GM19099 (cell line): ENCODE measurements around the gene UTP18.

Experiments used
- POLR2A ChIP-seq: IDR thresholded peaks from 3 replicates; pipeline ENCODE4 v1.6.1; 2011; ENCODE audit warnings: low read depth; ENCODE audit not compliant: insufficient read length; ENCODE audit errors: extremely low read depth

Gene UTP18

GRCh38 chr17:51289696-51290111 is 29.4 kb downstream of the UTP18 start:
- no peak for TF ChIP-seq POLR2A

DNA sequence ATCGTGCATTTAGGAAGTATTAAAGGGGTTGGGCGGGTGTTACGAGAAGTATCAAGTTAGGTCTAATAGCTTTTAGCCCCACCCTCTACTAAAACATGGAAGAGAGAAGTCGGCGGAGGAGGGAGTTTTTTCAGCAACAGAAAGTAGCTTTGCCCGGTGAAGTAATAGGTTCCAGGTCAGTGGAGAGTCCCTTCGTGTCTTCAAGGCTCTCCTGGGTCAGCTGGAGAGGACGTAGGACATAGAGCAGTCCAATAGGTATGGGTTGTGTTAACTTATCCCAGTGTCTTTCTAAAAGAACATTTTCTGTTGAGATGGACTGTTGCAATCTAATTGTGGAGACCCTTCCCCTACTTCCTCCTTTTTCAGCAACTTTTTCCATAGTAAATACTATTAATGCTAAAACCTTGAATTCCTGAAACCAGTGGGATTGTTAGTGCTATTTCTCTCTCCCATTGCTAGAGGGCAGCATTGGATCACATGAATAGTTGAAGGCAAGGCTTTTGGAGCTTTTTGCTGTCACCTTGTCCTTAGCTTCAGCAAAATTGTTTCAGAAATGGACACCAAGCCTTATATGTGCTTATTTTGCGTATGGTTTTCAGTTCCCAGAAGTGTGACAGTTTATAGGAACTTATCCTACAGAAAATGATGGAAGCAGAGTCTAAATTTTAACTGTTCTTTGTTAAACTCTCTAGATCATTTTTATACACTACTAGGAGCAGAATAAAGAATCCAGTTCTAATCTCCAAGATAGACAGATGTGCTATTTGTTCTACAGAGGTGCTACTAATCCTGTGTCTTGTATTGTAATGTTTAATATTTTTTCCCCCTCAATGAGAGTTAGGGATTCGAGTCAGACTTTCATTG is 38.4 kb downstream of the UTP18 start:
- no peak for TF ChIP-seq POLR2A

- TF ChIP-seq POLR2A, result no peak
These were observed 39.5 kb downstream of the UTP18 start for GRCh38 chr17:51299859-51300258.

DNA sequence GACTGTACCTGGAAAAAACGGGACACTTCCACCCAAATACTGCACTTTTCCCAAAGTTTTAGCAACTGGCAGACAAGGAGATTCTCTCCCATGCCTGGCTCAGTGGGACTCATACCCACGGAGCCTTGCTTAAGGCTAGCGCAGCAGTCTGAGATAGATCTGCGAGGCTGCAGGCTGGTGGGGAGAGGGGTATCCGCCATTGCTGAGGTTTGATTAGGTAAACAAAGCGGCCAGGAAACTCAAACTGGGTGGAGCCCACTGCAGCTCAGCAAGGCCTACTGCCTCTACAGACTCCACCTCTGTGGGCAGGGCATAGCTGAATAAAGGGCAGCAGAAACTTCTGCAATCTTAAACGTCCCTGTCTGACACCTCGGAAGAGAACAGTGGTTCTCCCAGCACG is 44.8 kb downstream of the UTP18 start:
- TF ChIP-seq POLR2A, result no peak

- no peak for TF ChIP-seq POLR2A
These were observed 58.8 kb downstream of the UTP18 start for GRCh38 chr17:51319186-51319585.

DNA sequence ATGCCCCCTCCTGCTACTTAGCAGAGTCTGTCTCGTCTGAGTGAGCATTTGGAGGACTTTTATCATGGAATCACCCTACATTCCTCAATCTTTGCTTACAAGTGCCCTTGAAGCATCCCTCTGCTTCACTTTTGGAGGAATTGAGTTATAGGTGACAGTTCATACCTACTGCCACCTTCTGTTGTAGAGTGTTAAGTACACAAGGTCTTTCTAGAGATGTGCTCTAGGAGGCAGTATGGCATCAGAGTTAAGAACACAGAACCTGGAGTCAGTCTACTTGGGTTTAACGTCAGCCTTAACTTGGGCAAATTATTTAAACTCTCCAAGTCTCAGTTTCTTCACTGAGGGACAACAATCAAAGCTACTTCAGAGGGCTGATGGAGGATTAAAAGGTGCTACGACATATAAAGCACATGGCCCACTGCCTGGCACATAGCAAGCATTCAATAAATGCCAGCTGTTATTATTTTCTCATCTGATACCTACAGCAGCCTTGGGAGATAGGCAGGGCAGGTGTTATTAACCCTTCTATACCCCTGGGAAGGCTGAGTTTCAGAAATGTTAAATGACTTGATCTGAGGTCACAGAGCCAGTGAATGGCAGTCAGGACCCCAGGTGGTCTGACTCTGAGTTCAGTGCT is 62.2 kb downstream of the UTP18 start:
- TF ChIP-seq POLR2A, result no peak

GRCh38 chr17:51325471-51325870 is 65.1 kb downstream of the UTP18 start:
- TF ChIP-seq POLR2A, result no peak

DNA sequence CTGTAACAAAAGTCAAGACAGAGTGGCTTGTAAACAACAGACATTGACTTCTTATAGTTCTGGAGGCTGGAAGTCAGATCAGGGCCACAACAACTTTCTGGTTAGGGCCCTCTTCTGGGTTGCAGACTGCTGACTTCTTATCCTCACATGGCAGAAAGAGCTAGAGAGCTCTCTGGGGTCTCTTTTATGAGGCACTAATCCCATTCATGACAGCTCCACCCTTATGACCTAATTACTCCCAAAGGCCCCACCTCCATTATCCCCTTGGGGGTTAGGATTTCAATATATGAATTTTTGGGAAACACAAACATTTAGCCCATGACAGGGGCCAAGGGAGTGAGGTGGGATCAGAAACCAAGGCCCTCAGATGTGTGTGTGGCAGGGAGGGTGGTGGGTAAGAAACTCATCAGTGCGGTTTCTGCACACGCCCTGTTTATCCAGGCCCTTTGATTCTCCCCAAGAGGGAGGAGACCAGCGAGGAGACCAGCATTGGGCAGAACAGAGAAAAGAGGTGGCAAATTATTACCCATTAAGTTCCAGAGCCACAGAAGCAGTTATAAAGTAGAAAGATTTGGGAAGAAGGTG is 74.8 kb downstream of the UTP18 start:
- no peak for TF ChIP-seq POLR2A

DNA sequence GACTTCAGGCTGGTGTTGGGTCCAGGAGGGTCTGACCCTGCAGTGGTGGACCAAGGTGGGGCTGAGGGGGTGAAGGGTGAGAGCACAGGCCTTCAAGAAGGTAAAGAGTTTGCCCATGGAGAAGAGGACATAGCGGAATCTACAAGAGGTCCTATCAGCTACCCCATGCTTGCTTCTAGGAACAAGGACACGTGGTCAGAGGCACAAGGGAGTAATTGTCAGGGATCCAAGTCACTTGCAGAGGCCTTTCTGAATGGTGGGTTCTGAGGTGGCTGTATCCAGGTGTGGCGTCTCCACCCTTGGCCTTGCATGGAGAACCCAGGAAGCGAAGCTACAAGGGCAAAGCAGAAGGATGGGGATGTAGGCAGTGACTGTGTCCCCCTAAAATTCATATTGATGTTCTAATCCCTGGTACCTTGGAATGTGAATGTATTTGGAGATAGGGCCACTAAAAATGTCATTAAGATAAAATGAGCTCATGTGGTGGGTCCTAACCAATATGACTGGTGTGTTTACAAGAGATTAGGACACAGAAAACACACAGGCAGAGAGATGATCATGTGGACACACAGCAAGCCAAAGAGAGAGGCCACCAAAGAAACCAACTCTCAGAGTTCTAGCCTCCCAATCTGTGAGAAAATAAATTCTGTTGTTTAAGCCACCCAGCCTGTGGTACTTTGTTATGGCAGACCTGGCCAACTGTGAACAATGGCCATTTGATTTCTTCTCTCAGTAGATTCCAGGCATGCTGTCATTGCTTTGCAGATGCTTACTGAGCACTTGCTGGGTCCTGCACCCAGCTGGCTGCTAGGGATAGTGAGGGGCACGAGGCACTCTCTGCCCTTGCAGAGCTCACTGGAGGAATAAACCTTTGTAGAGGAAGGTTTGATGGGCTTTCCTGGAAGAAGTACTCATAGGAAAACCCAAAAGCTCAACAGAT is 75.8 kb downstream of the UTP18 start:
- TF ChIP-seq POLR2A, result no peak

DNA sequence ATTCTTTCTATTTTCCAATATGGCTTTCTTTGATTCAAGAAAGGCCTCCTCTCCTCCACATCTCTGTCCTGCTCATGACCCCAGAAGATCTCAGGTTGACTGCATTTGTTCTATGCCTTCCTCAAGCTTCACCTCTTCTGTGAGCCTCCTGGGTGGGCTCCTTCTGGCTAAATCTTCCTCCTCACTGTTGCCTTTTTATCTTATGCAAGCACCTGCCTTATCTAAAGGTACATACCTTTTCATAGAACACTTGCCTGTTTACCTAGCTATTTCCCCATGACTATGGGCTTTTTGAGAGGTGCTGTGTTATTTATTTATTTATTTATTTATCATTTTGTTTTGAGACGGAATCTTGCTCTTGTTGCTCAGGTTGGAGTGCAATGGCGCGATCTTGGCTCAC is 81.1 kb downstream of the UTP18 start:
- TF ChIP-seq POLR2A, result no peak

DNA sequence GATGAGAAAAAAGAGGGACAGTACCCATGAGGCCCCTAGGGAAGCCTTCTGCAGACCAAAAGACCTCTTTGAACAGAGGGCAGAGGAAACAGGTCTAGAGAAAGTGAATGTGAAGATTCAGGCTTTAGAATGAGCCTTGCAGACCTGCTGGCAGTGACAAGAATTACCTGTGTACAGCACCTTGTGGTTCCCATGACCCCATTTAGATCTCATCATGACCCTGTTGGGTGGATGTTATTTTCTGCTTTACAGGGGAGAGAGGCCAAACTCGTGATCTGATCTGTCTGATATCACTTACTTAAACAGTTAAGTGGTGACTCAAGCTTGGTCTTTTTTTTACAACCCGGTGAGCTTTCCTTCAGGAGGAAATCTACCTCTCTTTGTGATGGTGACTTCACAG is 81.9 kb downstream of the UTP18 start:
- TF ChIP-seq POLR2A, result no peak

- no peak for TF ChIP-seq POLR2A
These were observed 84.2 kb downstream of the UTP18 start for GRCh38 chr17:51344532-51344931.

- TF ChIP-seq POLR2A, result no peak
These were observed 86.1 kb downstream of the UTP18 start for GRCh38 chr17:51346218-51346982.
